ENCODE data around the gene OR10A3. TPM values are rescaled to one million over a fixed set of nuclear protein-coding genes. Genes with fewer than 3 reads are reported as not detected.

OR10A3 gene
- total RNA-seq, 4 donors from 2014 or later: not detected

- ATAC-seq: no peak
- Histone ChIP-seq H3K27me3 (no peaks in the 10 kb centered on the region), H3K27ac (no peak overlapping the region), H3K4me3 (no peak overlapping the region), H3K36me3 (no peaks in the 10 kb centered on the region), H3K9me3 (no peaks in the 10 kb centered on the region), H3K4me1 (peaks cover 0 to 8% (median 0%) of the 10 kb centered on the region in 3 donors)
- WGBS, 2 donors (ENCODE audit: low coverage in 1 of 2): 70% methylated on average over 1 of the region's 1 CpG; no CpG with 5 or more reads in 1 of the 2 donors
- TF ChIP-seq EP300 (IDR thresholded peaks at IDR 0.05): no peak
- TF ChIP-seq POLR2AphosphoS5 (IDR thresholded peaks at IDR 0.05): no peak
- TF ChIP-seq CTCF (IDR thresholded peaks at IDR 0.05): no peak
- no peak for TF ChIP-seq POLR2A (IDR thresholded peaks at IDR 0.05)
Observed at GRCh38 chr11:7981619-7982157, 40.2 kb upstream of the OR10A3 start.

- ATAC-seq: no peak
- no peaks in the 10 kb centered on the region for H3K4me1 ChIP-seq
- peaks cover 12% of the 10 kb centered on the region for H3K27me3 ChIP-seq
- no peak overlapping the region for H3K27ac ChIP-seq
- H3K36me3 ChIP-seq: no peaks in the 10 kb centered on the region
- no peaks in the 10 kb centered on the region for H3K9me3 ChIP-seq
- TF ChIP-seq CTCF (IDR thresholded peaks at IDR 0.05) (no peak), EP300 (IDR thresholded peaks at IDR 0.05) (no peak), POLR2AphosphoS5 (IDR thresholded peaks at IDR 0.05) (no peak), POLR2A (IDR thresholded peaks at IDR 0.05) (no peak)
- no peak overlapping the region for H3K4me3 ChIP-seq
- WGBS, 2 donors (ENCODE audit: low coverage in 1 of 2): 49 to 56% methylated on average over 5 of the region's 5 CpGs
Observed at GRCh38 chr11:7977232-7977917, 35.9 kb upstream of the OR10A3 start.

- TF ChIP-seq CTCF (IDR thresholded peaks at IDR 0.05) (no peak), POLR2AphosphoS5 (IDR thresholded peaks at IDR 0.05) (no peak), EP300 (IDR thresholded peaks at IDR 0.05) (no peak), POLR2A (IDR thresholded peaks at IDR 0.05) (no peak)
- WGBS, 2 donors (ENCODE audit: low coverage in 1 of 2): 50 to 83% methylated on average over 1 to 2 of the region's 2 CpGs
Observed at GRCh38 chr11:7974668-7975067, 33.2 kb upstream of the OR10A3 start.

GRCh38 chr11:7973011-7973410 lies 31.5 kb upstream of the OR10A3 start:
- Histone ChIP-seq H3K36me3 (no peaks in the 10 kb centered on the region), H3K27me3 (peaks cover 12% of the 10 kb centered on the region), H3K4me1 (no peaks in the 10 kb centered on the region), H3K4me3 (no peak overlapping the region), H3K9me3 (no peaks in the 10 kb centered on the region), H3K27ac (no peak overlapping the region)
- 82 to 85% methylated on average over 5 of the region's 5 CpGs for WGBS, 2 donors (ENCODE audit: low coverage in 1 of 2)
- no peak for ATAC-seq
- TF ChIP-seq EP300 (IDR thresholded peaks at IDR 0.05) (no peak), POLR2A (IDR thresholded peaks at IDR 0.05) (no peak), POLR2AphosphoS5 (IDR thresholded peaks at IDR 0.05) (no peak), CTCF (IDR thresholded peaks at IDR 0.05) (no peak)

More at GRCh38 chr11:7974668-7975067, 33.2 kb upstream of the OR10A3 start:
- ATAC-seq: no peak
- H3K4me1 ChIP-seq: no peaks in the 10 kb centered on the region
- H3K36me3 ChIP-seq: no peaks in the 10 kb centered on the region
- no peaks in the 10 kb centered on the region for H3K9me3 ChIP-seq
- H3K27ac ChIP-seq: no peak overlapping the region
- no peak overlapping the region for H3K4me3 ChIP-seq
- H3K27me3 ChIP-seq: peaks cover 12% of the 10 kb centered on the region

- Histone ChIP-seq H3K9me3 (no peaks in the 10 kb centered on the region), H3K27ac (no peak overlapping the region), H3K36me3 (no peaks in the 10 kb centered on the region), H3K4me3 (no peak overlapping the region), H3K4me1 (no peaks in the 10 kb centered on the region), H3K27me3 (peaks cover 12% of the 10 kb centered on the region)
- ATAC-seq: no peak
- TF ChIP-seq CTCF (IDR thresholded peaks at IDR 0.05) (no peak), POLR2A (IDR thresholded peaks at IDR 0.05) (no peak), POLR2AphosphoS5 (IDR thresholded peaks at IDR 0.05) (no peak), EP300 (IDR thresholded peaks at IDR 0.05) (no peak)
Observed at GRCh38 chr11:7971846-7972245, 30.3 kb upstream of the OR10A3 start.
